Lung microvascular endothelial cell (primary cell): Measurements from ENCODE around the gene CALML5. TPM values are rescaled to one million over a fixed set of nuclear protein-coding genes. Genes with fewer than 3 reads are reported as not detected.

ENCODE experiments used
- DNase-seq, 2 donors: peaks; one replicate each; pipeline versions ENCODE4 v3.0.0 to v3.0.0-alpha.2; 2010; ENCODE audit warnings: low read depth in 2 of 2
- total RNA-seq: library from RNA; depleted of rRNA; stranded (reverse); fragments of >200 nt; gene quantifications from 2 replicates; pipeline ENCODE4 v1.2.1, GENCODE V29; 2014

The CALML5 gene
- total RNA-seq, 1 donor from 2014 or later = not detected

DNA sequence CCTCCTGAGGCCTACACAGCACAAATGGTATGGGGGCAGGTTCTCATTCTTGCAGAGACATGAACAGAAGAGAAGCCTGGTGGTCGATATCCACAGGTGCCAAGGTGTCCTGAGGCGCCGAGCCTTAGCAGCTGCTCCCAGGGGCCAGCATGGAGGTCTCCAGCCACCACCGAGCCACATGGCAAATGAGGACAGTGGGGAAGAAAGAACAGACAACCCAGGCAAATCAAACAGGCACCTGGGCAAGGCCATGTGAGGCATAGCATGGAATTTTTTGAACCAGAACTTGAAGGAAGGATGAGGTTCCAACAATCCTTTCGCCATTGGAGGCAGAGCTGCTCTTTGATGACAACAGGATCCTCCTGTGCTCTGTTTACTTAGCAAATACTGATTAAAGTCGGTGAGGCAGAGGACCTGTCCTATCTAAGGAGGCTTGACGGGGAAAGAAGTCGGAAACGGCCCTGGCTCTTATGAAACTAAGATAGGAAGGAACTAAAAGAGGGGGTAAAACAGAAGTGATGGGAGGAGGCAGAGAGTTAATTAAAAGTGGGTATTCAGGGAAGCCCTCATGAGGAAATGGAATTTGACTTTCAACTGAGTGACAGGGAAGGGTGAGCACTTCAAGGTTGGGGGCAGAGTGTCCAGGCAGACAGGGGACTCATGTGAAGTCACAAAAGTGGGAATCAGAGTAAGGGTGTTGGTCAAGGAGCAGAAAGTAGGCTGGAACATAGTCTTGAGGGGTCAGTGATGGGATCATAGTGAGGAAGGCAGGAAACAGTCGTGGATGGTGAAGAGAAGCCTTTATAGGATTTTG is 16.8 kb upstream of the CALML5 start:
- DNase-seq = no peak

DNA sequence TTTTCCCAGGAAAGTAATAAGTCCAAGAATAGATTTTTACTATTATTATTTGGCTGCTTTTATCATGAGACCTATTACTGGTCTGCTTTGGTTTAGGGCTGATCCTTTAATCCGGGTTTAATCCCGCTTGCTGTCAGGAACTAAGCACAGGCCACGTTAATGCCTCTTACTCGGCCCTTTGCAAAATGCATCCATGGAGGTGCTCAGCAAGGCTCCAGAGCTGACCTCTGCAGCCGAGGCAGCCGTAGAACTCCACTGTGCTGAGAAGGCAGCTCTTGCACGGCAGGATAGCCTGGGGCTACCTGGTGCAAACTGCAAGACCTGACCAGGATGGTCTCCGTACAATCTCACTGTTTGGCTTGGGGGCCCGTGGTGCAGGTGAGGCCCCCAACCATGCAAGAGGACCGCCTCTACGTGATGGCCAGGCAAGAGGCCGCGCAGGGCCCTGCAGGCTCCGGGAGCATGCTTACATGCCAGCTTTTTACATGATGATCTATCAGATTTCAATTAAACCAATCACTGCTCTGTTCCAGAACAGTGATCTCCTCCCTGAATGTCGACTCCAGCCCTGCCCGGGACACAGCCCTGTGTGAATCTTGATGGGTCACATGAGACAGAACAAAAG is 15.0 kb upstream of the CALML5 start:
- DNase-seq = no peak

DNA sequence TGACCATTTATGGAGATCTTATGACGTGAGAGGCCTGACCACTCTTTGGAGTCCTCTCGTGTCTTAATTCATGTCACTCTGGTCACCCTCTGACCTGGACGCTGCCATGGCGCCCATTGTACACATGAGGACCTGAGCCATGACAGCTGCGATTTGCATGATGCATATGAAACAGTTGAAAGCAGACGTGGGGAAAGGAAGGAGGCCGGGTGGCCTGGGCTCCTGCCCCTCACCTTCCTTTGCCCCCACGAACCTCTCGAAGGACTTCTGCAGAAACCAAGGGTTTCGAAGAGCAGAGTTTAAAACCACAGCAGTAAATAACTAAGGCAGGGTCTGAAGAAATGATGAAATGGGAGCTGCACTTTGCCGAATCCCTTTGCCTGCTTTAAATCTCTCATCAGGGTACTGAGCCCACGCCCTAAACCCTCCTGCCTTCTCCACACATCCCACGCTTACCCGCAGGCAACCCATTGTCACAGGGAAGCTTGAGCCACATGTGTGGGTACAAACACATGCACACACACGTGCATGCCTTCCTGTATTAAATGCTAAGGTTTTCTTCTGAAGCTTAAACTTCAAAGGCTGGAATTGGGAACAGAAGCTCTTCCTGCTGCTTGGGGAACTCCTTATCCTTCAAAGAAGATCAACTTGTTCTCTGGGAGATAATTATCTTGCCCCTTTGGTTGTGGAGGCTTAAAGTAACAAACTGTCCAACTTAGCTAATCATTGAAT is 13.7 kb upstream of the CALML5 start:
- DNase-seq = no peak

DNA sequence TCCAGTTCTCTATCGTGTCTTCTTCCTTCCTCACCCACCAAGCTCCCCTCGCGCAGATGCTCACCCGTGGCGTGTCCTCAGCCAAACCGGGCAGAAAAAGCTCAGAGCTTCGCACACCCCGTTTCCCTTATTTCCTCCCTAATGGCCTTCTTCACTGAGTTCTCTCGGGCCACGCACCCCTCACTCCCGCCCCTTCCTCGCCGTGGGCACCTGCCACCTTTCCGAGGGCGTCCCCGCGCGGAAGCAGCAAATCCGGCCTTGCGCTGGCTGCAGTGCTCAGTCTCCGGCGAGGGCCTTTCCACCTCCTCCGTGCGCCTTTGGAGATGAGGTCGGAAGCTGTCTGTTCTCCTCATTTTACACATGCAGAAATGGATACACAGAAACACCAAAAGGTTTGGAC is 13.0 kb upstream of the CALML5 start:
- no peak for DNase-seq

DNA sequence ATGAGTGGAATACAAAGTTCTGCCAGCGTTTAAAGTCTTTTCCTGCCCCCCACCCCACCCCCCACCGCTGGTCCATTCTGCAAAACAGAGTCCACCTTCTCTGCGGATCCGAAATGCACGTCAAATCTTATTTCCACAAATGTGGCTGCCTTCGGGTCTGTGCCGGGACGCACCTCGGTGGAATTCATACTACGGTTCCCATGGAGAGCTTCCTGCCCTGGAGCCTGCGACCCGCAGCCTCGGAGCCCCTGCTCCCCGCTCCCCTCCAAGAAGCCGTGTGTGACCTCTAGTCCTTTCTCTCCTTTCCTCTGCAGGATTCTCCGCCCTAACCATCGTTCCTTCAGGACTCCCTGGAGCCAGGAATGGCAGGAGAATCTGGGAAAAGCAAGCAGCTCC is 12.5 kb upstream of the CALML5 start:
- no peak for DNase-seq

DNA sequence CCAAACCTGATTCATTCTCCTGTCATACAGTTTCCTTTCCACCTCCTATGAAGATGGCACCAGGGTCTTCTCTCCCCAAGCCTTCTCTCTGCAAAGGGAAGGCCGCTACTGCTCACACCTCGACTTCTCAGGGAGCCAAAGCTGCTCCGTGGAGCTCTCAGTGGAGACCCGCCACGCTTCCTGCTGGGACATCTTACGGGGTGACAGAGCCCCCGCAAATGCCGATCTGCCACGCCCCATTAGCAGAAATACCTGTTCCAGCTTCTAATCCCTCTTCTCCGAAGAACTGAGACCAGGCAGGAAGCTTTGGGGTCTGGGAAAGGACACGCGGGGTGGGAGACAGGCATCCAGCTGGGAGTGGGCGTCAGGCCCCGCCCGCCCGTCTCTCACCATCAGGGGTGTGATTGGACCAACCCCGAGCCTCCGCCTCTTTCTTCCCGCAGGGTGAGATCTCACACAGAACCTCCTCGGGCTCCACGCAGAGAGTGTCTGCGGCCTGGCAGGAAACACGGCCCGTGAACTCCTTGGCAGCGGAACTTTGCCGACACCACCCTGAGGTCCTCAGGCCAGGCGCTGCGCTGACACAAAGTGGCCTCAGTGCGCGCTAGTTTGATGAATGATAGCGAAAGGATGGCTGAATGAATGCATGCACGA is 12.0 kb upstream of the CALML5 start:
- DNase-seq = no peak

DNA sequence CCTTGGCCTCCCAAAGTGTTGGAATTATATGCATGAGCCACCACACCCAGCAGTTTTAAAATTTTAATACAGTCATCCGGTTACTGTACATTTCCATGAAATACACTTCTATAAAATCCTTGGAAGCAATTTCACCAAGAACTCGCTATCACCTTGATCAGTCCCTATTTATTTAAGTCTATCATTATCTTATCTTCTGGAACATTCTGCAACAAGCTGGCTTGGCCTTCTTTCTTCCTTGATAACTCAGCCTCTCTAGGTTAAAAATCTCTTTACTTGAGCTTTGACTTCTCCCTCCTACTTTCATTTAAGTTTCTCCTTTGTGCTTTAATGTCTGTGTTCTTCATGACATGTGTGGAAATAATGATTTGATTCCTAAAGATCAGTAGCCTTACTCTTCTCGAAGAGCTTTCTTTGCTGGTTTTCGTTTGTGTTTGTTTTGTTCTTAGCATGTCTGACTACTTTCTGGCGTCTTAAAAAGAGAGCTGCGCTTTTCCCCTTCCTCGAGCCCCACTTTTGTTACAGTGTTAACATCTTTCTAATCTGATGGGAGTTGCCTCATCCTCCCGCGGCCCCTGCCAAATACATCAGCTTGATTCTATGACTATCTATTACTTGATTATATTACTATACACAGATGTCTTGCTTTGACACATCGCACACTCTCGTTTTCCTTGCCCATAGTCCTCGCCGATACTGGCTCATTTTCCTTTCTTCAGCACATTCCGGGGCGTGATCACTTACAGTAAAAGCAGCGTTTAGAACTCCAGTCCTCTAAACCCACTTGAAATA is 11.1 kb upstream of the CALML5 start:
- DNase-seq = no peak

DNA sequence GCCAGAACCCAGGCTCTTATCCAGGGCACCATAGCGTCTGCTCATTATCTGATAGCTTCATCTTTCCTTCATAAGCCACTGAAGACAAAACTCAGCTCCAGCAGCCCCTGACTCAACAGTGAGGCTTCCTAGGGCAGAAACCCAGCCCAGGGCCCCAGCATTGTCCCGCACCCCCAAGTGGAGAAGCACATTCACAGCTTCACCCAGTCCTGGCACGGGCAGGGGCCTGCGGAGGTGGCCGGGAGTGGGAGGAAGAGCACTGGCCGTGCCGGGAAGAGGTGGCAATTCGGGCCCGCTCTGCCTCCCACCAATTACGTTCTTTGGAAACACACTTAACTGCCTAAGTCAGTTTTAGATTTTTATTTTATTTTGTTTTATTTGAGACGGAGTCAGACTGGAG is 10.3 kb upstream of the CALML5 start:
- DNase-seq = no peak

DNA sequence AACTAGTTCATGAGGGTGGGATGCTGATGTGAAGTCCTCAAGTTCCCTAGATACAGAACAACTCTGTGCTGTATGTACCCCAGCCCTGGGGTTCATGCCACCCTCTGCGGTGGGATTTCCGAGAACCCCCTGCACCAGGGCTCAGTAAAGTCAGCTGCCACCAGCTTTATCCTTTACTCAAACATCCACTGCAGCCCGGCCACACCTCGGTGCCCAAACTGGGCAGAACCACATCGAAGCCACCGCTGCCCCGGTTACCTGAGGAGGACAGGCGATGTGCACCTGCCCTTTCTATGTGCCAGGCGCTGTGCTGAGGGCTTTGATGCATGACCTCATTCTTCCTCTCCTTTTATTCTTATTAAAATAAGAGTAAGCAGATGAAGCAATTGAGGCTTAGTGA is 9.9 kb upstream of the CALML5 start:
- no peak for DNase-seq

DNA sequence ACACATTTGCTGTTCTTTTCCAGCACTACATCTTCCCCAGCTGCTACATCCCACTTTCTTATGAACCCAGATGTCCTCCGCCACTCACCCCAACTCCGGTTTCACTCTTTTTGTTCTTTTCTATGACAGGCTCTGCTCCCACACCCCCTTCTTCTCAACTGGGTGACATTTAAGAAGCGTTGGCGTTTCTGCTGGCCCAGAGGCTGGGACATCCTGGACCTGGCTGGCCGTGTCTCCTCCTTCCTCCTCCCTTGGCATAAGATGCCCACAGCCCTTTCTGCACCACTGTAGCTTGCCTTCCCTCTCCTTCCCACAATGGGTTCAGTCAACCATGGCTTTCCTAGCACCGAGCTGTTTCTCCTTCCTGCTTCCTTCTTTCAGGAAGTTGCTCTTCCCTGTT is 9.4 kb upstream of the CALML5 start:
- no peak for DNase-seq

DNA sequence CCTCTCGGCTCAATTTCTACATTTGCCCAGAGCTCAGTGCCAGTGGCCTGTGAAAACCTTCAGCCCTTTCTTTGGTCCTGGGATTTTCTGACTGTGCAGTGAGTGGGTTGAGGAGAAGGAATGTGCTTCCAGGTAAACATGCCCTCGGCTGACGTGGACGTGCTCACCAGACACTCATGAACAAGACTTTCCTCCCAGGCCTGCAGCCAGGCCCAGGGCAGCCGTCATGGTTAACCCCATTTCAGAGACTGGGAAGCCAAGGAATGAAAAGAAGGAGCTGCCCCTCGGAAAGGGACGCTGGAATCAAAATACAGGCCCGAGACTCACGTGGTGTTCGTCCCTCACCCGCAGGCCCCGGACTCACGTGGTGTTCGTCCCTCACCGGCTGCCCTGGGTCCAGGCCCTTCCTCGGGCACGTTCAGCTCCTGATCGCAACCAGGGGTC is 8.8 kb upstream of the CALML5 start:
- DNase-seq = no peak

DNA sequence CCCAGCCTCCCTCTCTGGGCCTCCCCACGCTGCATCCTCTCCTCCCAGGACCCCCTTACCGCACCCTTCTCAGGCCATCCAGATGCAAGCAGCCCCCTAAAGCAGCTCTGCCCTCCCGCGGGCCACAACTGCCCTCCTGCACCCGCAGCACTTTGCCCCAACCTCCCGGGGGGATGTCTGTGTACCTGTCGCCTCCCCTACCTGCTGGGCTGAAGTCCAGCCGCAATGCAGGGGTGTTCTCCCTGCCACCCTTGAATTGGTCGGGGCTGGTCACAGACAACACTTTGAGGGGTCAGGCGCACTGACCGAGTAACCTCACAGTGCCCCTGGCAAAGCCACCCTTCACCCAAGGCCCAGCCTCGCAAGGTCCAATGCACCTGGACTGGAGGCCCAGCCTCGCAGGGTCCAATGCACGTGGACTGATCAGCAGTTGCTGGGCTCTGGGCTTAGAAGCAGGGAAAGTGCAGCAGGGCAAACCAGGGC is 8.3 kb upstream of the CALML5 start:
- no peak for DNase-seq

DNA sequence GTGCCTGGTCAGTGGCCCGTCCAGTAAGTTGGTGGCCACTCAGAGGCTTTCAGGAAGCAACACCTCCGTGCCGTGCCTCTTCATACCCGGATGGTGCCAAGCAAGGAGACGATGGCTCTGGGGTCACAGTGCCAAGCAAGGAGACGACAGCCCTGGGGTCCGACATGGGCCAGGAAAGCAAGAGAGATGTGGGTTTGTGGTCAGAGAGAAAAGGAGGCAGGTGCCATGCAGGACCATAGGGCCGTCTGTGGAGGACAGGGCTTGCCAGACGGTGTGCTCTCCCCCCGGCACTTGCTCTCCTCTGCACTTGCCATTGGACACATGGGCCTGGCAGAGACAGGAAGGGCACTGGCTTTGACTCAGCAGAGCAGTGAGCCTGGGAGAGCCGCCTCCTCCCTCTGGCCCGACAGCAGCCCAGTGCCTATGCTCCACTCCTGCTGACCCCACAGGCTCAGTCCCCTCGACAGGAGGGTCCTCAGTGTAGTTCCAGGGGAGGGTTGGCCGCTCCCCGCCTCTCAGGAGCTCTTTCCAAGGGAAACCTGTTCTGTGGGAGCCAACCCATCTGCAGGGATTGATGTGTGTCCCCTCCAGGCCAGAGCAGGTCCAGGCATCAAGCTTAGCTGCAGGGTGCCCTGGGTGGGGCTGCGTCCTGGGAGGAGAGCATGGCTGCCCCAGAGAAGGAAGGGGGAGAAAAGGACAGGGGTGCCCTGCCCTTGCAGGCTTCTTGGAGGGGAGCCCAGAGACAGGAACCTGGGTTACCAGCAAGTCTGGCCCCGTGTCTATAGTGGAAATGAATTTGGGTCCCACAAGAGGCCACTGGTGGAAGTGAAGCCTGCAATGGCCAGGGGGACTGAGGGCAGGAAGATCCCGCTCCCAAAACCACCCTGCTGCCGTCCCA is 7.6 kb upstream of the CALML5 start:
- DNase-seq = no peak

DNA sequence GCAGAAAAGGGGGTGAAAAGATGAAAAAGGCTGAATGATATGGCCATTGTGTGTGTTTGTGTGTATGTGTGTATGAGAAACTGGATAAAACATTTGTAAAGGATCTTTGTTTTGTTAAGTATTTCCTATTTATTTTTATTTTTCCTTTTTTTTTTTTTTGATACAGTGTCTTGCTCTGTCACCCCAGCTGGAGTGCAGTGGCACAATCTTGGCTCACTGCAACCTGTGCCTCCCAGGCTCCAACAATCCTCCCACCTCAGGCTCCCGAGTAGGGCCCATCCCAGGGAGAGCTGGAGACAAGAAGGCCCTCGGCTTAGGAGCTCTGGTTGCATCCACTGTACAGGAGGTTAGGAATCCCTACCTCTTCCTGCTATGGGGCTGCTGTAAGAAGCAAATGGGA is 6.9 kb upstream of the CALML5 start:
- DNase-seq = no peak

DNA sequence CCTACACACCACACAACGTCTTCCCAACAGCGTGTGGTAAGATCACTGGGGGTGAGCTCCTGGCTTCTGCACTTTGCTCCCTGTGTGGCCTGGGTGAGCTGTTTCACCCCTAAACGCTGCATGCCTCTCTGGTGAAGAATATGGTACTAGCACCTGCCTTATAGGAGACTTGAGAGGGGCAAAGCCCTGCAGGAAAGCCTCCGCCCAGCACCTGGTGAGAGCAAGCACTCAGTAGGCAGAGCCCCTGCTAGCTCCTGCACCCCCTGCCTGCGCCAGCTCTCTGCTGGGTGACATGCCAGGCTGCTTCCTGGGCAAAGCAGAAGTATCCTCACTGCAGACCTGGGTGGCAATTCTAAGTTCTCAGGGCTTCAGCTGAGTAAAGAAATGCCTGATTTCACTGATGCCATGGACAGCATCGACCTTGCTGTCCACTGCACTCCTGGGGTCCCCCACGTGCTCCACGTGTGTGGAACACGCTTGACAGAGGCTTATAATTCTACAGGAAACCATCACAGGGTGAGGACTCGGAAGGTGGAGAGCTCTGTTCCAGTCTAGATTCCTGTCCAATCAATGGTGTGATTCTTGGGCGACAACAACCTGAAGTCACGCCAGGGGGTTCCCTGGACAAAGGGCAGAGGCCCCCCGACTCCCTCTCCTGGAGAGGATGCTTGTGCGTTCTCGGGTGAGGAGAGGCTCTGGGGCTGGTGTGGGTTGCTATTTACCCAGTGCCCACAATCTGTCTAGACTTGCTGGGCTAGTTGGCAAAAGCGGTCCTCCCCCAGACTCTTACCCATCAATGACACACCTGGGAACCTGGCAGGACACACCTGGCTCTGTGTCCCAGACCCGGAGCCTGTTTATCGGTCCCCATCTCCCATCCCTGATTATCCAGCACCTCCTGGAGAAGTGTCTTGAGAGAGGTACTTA is 5.0 kb upstream of the CALML5 start:
- no peak for DNase-seq

DNA sequence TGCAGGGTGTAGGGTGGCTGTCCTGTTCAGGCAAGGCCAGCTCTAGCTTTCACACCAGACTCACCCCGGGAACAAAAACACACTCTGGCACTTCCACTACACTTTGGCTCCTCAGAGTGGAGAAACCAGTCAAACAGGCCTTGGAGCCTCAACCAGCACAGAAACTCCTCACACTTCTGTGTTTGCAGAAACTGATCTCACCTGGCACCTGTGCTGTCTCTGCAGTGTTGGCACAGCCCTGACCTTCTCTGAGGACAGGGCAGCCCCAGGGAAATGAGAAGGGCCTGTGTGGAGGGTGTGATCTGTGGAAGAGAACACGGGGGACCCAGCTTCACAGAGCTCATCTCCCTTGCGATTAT is 4.1 kb upstream of the CALML5 start:
- no peak for DNase-seq

DNA sequence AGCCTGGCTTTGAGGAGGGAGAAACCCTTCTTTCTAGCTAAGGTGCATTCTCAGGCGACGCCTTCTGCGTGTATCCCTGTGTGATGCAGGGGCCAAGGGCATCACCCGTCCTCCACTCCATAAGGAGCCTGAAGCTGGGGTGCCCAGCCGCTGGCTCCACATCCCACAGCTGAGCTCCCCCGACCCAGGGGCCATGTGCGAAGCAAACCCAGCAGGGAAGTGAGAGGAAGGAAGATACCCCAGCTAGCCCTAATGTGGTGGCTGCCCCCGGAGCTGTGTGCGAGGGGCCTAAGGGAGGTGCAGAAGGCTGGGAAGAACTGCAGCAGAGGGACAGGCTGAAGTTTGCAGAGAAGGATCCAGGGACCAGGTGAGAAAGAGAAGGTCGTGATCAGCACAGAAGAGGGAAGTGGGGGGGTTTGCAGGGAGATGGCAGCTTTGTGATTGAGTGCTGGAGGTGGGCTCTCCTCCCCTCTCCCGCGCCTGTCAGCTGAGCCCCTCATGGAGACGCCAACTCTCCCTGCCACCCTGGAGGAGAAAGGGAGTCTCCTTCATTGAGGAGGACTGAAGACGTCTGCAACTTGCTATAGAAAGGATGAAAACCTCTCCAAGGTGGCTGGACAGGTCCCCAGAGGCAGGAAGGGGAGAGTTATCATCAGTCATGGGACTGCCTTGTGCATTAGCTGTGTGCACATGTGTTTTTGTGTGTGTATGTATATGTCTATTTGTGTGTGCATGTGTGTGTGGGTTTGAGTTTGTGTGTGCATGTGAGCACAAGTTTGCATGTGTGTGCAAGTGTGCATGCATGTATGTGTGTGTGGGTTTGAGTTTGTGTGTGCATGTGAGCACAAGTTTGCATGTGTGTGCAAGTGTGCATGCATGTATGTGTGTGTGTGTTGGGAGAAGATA is 3.5 kb upstream of the CALML5 start:
- no peak for DNase-seq

DNA sequence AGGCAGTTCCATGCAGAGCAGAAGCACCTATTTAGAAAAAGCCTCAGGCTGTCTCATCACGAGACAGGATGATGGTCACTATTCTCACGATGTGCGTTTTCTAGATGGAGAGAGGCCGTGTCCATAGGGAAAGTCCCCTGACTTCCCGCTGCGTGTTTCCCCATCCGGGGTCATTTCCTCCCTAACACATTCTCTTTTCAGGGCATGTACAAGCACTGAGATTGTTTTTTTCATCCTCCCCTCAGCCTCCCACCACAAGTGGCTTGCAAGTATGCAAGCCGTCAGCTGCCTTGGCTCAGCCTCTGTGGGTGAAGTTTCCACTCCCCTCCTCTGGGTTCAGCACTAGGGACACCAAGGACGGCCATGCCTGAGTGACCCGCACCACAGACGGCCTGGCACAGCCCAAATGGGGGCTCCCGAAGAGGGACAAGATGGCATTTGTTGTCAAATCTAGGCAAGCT is 2.7 kb upstream of the CALML5 start:
- peak in 1 of 2 donors; percentile 74 for DNase-seq
